Right lobe of liver (tissue), 4 donors: ENCODE data around the gene RAB8A.

Source experiments
- CTCF ChIP-seq, 4 donors: fragments of 200-600 bp in 3 of 4; fragments of 450-650 bp in 1 of 4; IDR thresholded peaks; one replicate each; pipeline versions ENCODE4 v1.5.1 to v1.8.0; 2016 to 2022; ENCODE audit warnings: antibody characterized with exemption in 4 of 4, mild to moderate bottlenecking in 2 of 4
- POLR2A ChIP-seq: fragments of 450-650 bp; IDR thresholded peaks from one replicate; pipeline ENCODE4 v1.6.1; 2017; ENCODE audit warnings: antibody characterized with exemption, mild to moderate bottlenecking
- donor health status: DM: no; HTN: no; CAD: no.
- donor health status: DM: no; HTN: no; CAD: no.
- donor health status: DM: no; HTN: yes; CAD: no.

- no peak for TF ChIP-seq CTCF (IDR thresholded peaks at IDR 0.05)
- no peak for TF ChIP-seq POLR2A
Observed at GRCh38 chr19:16088351-16089009, 23.2 kb upstream of the RAB8A start.
